Measurements from ENCODE around the gene LIMK1.

The LIMK1 gene

GRCh38 chr7:74093671-74094223 lies 10.1 kb downstream of the LIMK1 start:
- Histone ChIP-seq H3K4me3 (replicated peaks; ENCODE audit: low read depth, low read length) (peak overlapping the region; percentile 69), H3K36me3 (ENCODE audit: control insufficient read depth, insufficient read depth, low read length) (peaks cover 15% of the 10 kb centered on the region), H3K27me3 (replicated peaks; ENCODE audit: control insufficient read depth, insufficient read depth, low read length) (no peaks in the 10 kb centered on the region)
- DNase-seq (ENCODE audit: extremely low read depth, insufficient read length), result no peak
- TF ChIP-seq CTCF (IDR thresholded peaks at IDR 0.05; ENCODE audit: insufficient read depth, low read length, poor library complexity, severe bottlenecking), result no peak

- no peak for TF ChIP-seq CTCF (IDR thresholded peaks at IDR 0.05; ENCODE audit: insufficient read depth, low read length, poor library complexity, severe bottlenecking)
- DNase-seq (ENCODE audit: extremely low read depth, insufficient read length), result peak; percentile 73
- H3K36me3 ChIP-seq (ENCODE audit: control insufficient read depth, insufficient read depth, low read length), result peaks cover 19% of the 10 kb centered on the region
- H3K27me3 ChIP-seq (replicated peaks; ENCODE audit: control insufficient read depth, insufficient read depth, low read length), result no peaks in the 10 kb centered on the region
- H3K4me3 ChIP-seq (replicated peaks; ENCODE audit: low read depth, low read length), result peak overlapping the region; percentile 69
Measured at GRCh38 chr7:74094224-74095101, 10.9 kb downstream of the LIMK1 start.

GRCh38 chr7:74095135-74095534 lies 11.5 kb downstream of the LIMK1 start:
- no peak for DNase-seq (ENCODE audit: extremely low read depth, insufficient read length)
- H3K4me3 ChIP-seq (replicated peaks; ENCODE audit: low read depth, low read length), result peak overlapping the region; percentile 69
- no peak for TF ChIP-seq CTCF (IDR thresholded peaks at IDR 0.05; ENCODE audit: insufficient read depth, low read length, poor library complexity, severe bottlenecking)
- H3K36me3 ChIP-seq (ENCODE audit: control insufficient read depth, insufficient read depth, low read length), result peaks cover 20% of the 10 kb centered on the region
- H3K27me3 ChIP-seq (replicated peaks; ENCODE audit: control insufficient read depth, insufficient read depth, low read length), result no peaks in the 10 kb centered on the region

- no peak overlapping the region for H3K4me3 ChIP-seq (replicated peaks; ENCODE audit: low read depth, low read length)
- no peak for DNase-seq (ENCODE audit: extremely low read depth, insufficient read length)
- no peaks in the 10 kb centered on the region for H3K27me3 ChIP-seq (replicated peaks; ENCODE audit: control insufficient read depth, insufficient read depth, low read length)
- no peak for TF ChIP-seq CTCF (IDR thresholded peaks at IDR 0.05; ENCODE audit: insufficient read depth, low read length, poor library complexity, severe bottlenecking)
- peaks cover 20% of the 10 kb centered on the region for H3K36me3 ChIP-seq (ENCODE audit: control insufficient read depth, insufficient read depth, low read length)
Measured at GRCh38 chr7:74097937-74098614, 14.5 kb downstream of the LIMK1 start.

- TF ChIP-seq CTCF (IDR thresholded peaks at IDR 0.05; ENCODE audit: insufficient read depth, low read length, poor library complexity, severe bottlenecking), result no peak
- Histone ChIP-seq H3K36me3 (ENCODE audit: control insufficient read depth, insufficient read depth, low read length) (peaks cover 20% of the 10 kb centered on the region), H3K27me3 (replicated peaks; ENCODE audit: control insufficient read depth, insufficient read depth, low read length) (no peaks in the 10 kb centered on the region), H3K4me3 (replicated peaks; ENCODE audit: low read depth, low read length) (no peak overlapping the region)
- DNase-seq (ENCODE audit: extremely low read depth, insufficient read length), result no peak
Measured at GRCh38 chr7:74099031-74099430, 15.4 kb downstream of the LIMK1 start.
